Measurements from ENCODE around the gene SEC23A. TPM values are rescaled to one million over a fixed set of nuclear protein-coding genes. Genes with fewer than 3 reads are reported as not detected.

Gene SEC23A
- total and polyA plus RNA-seq, 2 of the 8 experiments (the other 6 are each of a cell fraction or from before 2014, with no cell fraction given), result 30.9 to 58.2 TPM

DNA sequence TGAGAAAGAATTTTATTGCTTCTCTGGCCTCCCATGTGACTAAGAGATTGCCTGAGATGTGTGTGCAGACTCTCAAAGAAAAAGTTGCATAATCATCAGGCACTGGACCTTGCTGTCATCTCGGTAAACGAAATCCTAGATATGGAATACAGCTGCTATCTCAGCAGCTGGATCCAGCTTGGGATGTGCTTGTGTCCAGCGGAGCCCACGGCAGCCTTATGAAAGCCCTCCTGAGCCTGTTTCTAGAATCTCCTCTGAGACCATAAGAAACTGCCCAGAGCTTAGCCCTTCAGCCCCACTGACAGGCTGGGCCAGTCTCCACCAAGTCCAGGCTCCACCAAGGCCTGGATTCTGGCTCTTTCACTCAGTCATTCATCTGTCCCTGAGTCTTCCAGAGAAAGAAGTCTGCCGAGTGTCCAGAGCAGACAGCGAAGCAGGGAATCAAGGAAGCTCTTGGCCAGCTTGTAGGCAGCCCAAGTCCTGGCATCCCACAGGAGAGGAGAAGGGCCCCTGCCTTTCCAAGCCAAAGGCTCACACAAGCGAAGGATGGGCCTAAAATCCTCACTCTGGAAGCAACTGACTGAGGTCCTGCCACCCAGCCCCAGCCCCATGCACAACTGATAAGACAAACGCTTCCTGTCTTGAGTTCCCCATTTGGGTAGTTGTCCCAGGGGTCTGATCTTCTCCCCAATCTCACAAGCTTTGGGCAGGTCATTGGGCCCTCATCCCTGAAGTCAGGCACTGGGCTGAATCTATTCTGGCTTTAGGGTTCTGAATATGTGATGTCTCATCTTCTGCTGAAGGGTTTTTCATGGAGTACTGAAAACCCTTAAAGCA, 97.8 kb downstream of the SEC23A start (continued):
- TF ChIP-seq, protein P1, sequence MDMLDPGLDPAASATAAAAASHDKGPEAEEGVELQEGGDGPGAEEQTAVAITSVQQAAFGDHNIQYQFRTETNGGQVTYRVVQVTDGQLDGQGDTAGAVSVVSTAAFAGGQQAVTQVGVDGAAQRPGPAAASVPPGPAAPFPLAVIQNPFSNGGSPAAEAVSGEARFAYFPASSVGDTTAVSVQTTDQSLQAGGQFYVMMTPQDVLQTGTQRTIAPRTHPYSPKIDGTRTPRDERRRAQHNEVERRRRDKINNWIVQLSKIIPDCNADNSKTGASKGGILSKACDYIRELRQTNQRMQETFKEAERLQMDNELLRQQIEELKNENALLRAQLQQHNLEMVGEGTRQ (IDR thresholded peaks at IDR 0.05; ENCODE audit: low read length), result no peak
- TF ChIP-seq CBX5 (IDR thresholded peaks at IDR 0.05; ENCODE audit: low read depth, low read length) (no peak), SP4 (IDR thresholded peaks at IDR 0.05; ENCODE audit: low read length) (no peak), EGR1 (IDR thresholded peaks at IDR 0.05; ENCODE audit: borderline replicate concordance, low read depth, low read length) (no peak)

Data from H1 (cell line).